Chondrocyte (in vitro differentiated cells): ENCODE data around the gene NR5A1. TPM values are rescaled to one million over a fixed set of nuclear protein-coding genes. Genes with fewer than 3 reads are reported as not detected.

ENCODE experiments used
- DNase-seq: peaks from one replicate; pipeline ENCODE4 v3.0.0; 2021; ENCODE audit warnings: mixed read lengths, low spot score
- H3K27ac Mint-ChIP-seq: one replicate; pipeline ENCODE4 v1.8.0; 2021; ENCODE audit warnings: mild to moderate bottlenecking, moderate library complexity, mixed read lengths; ENCODE audit not compliant: unreplicated experiment
- H3K27me3 Mint-ChIP-seq: 2 replicates; pipeline ENCODE4 v1.8.0; 2021; ENCODE audit warnings: low read depth, mixed read lengths
- H3K36me3 Mint-ChIP-seq: 2 replicates; pipeline ENCODE4 v1.8.0; 2021; ENCODE audit warnings: low read depth, mixed read lengths
- H3K4me1 Mint-ChIP-seq: 2 replicates; pipeline ENCODE4 v1.8.0; 2021; ENCODE audit warnings: low read depth, mild to moderate bottlenecking, mixed read lengths
- H3K4me3 Mint-ChIP-seq: one replicate; pipeline ENCODE4 v1.8.0; 2021; ENCODE audit warnings: mild to moderate bottlenecking, moderate library complexity, mixed read lengths; ENCODE audit not compliant: unreplicated experiment
- H3K9me3 Mint-ChIP-seq: 2 replicates; pipeline ENCODE4 v1.8.0; 2021; ENCODE audit warnings: low read depth, mixed read lengths
- total RNA-seq: library from RNA; stranded (reverse); gene quantifications from 3 replicates; pipeline ENCODE4 v1.2.1, GENCODE V29; 2021
- TF ChIP-seq, protein P1 (sequence below): fragments of 200-600 bp; sonication (generic); IDR thresholded peaks from 2 replicates; pipeline ENCODE4 v1.5.0; 2021; ENCODE audit warnings: antibody characterized with exemption, mild to moderate bottlenecking, moderate library complexity

Gene NR5A1
- total RNA-seq, 1 donor from 2014 or later, result not detected

DNA sequence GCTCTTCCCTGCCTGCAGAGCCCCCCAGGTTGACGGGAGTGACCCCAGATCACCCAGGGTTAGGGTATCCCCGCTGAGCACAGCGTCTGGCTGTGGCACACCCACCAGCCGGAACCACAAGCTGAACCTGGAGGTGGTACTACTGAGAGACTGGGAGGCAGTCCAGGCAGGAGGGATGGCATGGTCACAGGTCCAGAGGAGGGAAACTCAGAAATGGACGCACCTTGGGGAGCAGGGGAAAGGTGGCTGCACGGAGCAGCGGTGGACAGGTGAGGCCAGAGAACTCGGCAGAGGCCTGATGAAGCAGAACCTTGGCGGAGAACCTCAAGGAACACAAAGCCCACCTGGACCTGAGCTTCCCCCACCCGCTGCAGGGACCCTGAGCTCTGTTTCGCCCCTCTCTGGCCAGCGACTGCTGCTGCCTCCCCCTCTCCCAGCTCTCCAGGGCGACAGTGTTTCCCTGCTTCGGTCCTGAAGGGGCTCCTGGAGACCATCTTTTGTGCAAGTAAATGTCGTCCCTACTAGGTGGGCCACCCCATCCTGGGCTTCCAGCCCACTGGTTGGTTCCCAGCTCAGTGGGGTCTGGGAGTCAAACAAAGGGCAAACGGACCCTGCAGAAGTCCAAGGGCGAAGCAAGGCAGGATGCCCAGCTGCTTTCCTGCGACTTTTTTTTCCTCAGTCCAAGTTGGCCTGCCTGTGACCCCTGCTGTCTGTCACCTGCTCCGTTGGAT is 56.1 kb downstream of the NR5A1 start:
- peak; percentile 80 for DNase-seq

DNA sequence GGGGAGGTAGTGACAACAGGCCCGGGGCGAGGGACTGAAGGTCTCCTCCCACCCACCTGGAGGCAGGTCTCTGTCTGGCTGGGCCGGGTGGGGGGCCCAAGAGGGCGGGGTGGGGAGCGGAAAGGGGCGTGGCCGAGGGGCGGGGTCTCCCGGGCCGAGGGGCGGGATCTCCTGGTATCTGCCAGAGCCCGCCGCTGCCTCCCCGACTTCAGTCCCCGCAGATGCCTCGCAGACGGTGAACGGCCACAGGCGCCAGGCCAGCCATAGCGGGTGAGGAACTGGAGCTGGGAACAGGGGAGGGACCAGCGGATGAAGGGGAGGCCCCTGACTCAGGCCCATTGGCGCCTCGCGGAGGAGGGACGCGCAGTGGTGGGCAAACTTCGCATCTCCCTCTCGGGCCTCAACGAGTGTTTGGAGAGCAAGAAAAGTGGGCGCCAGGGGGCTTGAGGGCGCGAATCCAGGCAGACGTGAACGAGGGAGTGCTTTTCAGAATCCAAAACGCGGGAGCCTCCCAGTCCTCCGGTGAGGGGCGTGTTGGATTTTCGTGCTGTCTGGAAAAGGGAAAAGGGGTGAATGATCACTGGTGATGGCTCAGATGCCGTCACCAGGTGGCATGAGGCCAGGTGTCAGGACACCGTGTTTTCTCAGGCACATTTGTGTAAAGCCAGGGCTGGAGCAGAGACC is 56.8 kb downstream of the NR5A1 start, which contains the start of gene ADGRD2:
Gene ADGRD2 (plus strand): TSS at position 211 of the 684 bp plus-strand sequence. CDS start 1,216 bp downstream, outside the sequence.
- TF ChIP-seq, protein P1, sequence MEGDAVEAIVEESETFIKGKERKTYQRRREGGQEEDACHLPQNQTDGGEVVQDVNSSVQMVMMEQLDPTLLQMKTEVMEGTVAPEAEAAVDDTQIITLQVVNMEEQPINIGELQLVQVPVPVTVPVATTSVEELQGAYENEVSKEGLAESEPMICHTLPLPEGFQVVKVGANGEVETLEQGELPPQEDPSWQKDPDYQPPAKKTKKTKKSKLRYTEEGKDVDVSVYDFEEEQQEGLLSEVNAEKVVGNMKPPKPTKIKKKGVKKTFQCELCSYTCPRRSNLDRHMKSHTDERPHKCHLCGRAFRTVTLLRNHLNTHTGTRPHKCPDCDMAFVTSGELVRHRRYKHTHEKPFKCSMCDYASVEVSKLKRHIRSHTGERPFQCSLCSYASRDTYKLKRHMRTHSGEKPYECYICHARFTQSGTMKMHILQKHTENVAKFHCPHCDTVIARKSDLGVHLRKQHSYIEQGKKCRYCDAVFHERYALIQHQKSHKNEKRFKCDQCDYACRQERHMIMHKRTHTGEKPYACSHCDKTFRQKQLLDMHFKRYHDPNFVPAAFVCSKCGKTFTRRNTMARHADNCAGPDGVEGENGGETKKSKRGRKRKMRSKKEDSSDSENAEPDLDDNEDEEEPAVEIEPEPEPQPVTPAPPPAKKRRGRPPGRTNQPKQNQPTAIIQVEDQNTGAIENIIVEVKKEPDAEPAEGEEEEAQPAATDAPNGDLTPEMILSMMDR, result peak; percentile 21
- Mint-ChIP-seq H3K27ac (no peak within 1 kb of the TSS), H3K4me1 (peaks cover 7% of the 10 kb centered on the region), H3K9me3 (no peaks in the 10 kb centered on the region), H3K4me3 (peak within 1 kb of the TSS; percentile 66), H3K27me3 (peaks cover 18% of the 10 kb centered on the region), H3K36me3 (no peaks in the 10 kb centered on the region)
- peak; percentile 93 for DNase-seq

More for the DNA sequence above, 56.1 kb downstream of the NR5A1 start:
- Mint-ChIP-seq H3K27ac (no peak overlapping the region), H3K36me3 (no peaks in the 10 kb centered on the region), H3K4me1 (peaks cover 7% of the 10 kb centered on the region), H3K9me3 (no peaks in the 10 kb centered on the region), H3K4me3 (peak overlapping the region; percentile 66), H3K27me3 (peaks cover 18% of the 10 kb centered on the region)
- TF ChIP-seq, protein P1, result no peak

DNA sequence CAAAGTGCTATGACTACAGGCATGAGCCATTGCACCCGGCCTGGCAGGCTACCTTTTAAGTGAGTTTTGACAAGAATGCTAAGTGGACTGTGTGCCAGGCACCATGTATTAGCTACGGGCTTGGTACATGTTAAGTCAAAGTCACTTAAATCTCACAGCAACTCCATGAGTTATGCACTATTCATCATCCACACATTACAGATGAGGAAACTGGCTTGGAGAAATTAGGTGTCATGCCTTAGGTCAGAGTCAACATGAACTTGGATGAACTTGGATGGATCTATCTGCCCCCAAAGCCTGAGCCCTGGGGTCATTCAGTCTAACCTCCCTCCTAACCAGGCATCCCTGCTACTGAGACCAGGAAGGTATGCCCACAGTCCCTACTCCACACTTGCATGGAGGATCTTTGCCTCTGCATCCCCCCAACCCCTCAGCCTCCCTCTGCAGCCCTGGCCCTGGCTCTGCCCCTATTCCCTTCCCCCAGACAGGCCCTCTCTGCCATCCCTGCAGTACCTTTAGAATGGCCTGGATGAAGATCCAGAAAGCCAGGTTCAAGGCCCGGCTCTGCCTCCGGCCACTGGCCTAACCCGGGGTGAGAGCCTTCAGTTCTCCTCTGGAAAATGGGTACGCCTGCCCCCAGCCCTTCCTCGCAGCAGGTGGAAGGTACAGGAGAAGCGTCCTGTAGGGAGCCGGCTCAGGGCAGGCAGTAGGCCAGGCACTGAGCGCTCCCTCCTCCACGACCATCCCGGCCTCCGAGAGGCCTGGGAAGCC is 57.6 kb downstream of the NR5A1 start:
- H3K36me3 Mint-ChIP-seq, result no peaks in the 10 kb centered on the region
- TF ChIP-seq, protein P1, result no peak
- H3K27ac Mint-ChIP-seq, result no peak overlapping the region
- peak; percentile 54 for DNase-seq
- peaks cover 18% of the 10 kb centered on the region for H3K27me3 Mint-ChIP-seq
- peaks cover 7% of the 10 kb centered on the region for H3K4me1 Mint-ChIP-seq
- no peak overlapping the region for H3K4me3 Mint-ChIP-seq
- H3K9me3 Mint-ChIP-seq, result no peaks in the 10 kb centered on the region

DNA sequence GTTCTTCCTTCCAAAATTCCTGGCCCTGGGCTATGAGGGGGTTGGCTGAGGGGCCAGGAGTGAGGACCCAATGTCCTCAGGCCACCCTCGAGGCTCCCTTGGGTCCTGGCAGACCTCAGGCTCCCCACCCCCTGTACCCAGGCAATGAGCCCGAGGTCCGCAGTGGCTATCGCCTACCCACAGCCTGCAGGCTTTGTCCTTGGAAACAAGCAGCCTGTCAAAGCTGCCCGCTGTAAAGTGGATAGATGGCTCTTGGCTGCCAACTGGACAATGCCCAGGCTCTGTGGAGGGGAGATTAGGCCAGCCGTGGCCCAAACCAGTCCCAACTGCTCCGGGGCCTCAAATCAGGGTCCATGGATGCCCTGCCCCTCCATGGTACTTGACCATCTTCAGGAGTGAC is 59.2 kb downstream of the NR5A1 start:
- no peak overlapping the region for H3K4me3 Mint-ChIP-seq
- H3K27ac Mint-ChIP-seq, result no peak overlapping the region
- peaks cover 18% of the 10 kb centered on the region for H3K27me3 Mint-ChIP-seq
- DNase-seq, result no peak
- TF ChIP-seq, protein P1, result no peak
- no peaks in the 10 kb centered on the region for H3K36me3 Mint-ChIP-seq
- H3K9me3 Mint-ChIP-seq, result no peaks in the 10 kb centered on the region
- H3K4me1 Mint-ChIP-seq, result peaks cover 7% of the 10 kb centered on the region

DNA sequence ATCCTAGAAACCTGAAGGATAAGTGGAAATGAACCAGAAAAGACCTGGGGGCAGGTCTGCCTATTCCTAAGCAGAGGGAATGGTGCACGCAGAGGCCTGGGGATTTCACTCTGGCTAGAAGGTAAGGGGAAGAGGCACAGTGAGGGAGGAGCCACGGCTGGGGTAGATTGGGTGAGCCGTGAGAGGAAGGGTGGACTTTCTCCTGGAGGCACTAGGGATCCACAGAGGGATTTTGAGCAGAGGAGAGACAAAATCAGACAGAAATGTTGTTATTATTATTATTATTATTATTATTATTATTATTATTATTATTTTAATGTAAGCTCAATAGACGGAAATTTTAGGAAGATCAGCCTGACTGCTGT is 59.9 kb downstream of the NR5A1 start:
- Mint-ChIP-seq H3K36me3 (no peaks in the 10 kb centered on the region), H3K9me3 (no peaks in the 10 kb centered on the region), H3K27ac (no peak overlapping the region), H3K27me3 (peaks cover 13% of the 10 kb centered on the region), H3K4me1 (peaks cover 7% of the 10 kb centered on the region), H3K4me3 (no peak overlapping the region)
- no peak for DNase-seq
- TF ChIP-seq, protein P1, result no peak
